Psoas muscle (tissue), 8 donors: Measurements from ENCODE around the gene SLC25A29. TPM values are rescaled to one million over a fixed set of nuclear protein-coding genes. Genes with fewer than 3 reads are reported as not detected.
"Not testable (repeated sequence)": the region's sequence is repeated elsewhere in the genome, so short reads cannot be mapped to it uniquely, and the experiment has no call there.

Source experiments
- ATAC-seq, 4 donors: fragments of 200-7000 bp; cut with Tn5 transposase; one replicate each; pipeline ENCODE4 v1.9.1; 2020; ENCODE audit warnings: moderate library complexity in 3 of 4, mild to moderate bottlenecking in 2 of 4
- DNase-seq, 2 donors: peaks; one replicate each; pipeline ENCODE4 v3.0.0-alpha.2; 2020
- H3K27ac ChIP-seq: fragments of 200-600 bp; one replicate; pipeline ENCODE4 v1.8.0; 2022
- H3K27me3 ChIP-seq, 3 donors: fragments of 200-600 bp in 1 of 3; one replicate each; pipeline versions ENCODE4 v1.6.1 to v1.8.0; 2013 to 2022; ENCODE audit warnings: low read length in 2 of 3, mild to moderate bottlenecking in 2 of 3, moderate library complexity in 1 of 3; ENCODE audit not compliant: insufficient read depth in 3 of 3
- H3K36me3 ChIP-seq, 2 donors: fragments of 200-600 bp in 1 of 2; one replicate each; pipeline versions ENCODE4 v1.6.1 to v1.8.0; 2013 to 2022; ENCODE audit warnings: low read depth in 1 of 2, mild to moderate bottlenecking in 1 of 2, moderate library complexity in 1 of 2; ENCODE audit not compliant: insufficient read depth in 1 of 2
- H3K4me1 ChIP-seq: fragments of 200-600 bp; one replicate; pipeline ENCODE4 v1.8.0; 2022
- H3K4me3 ChIP-seq: fragments of 200-600 bp; one replicate; pipeline ENCODE4 v1.8.0; 2022; ENCODE audit warnings: mild to moderate bottlenecking
- H3K9me3 ChIP-seq: fragments of 200-600 bp; one replicate; pipeline ENCODE4 v1.8.0; 2022
- CTCF ChIP-seq: fragments of 200-600 bp; IDR thresholded peaks from one replicate; pipeline ENCODE4 v1.8.0; 2022; ENCODE audit warnings: antibody characterized with exemption
- WGBS, 3 donors: extraction: QIAGEN DNeasy Blood & Tissue Kit; methylation state at CpG; one replicate each; pipeline versions ENCODE4 v1.1.6 to v1.1.7; 2013; 5-methylcytosine and 5-hydroxymethylcytosine counted together
- intact Hi-C, 2 donors: fragments of 100-400 bp; cut with DNase I; formaldehyde crosslinking; loops; one replicate each; pipeline versions ENCODE4 v1.11.0 to v1.14.2; 2022
- polyA plus RNA-seq, 3 donors: library from polyadenylated mRNA; stranded (reverse); fragments of 200-250 nt; gene quantifications; one replicate each; pipeline ENCODE4 v1.2.3, GENCODE V29; 2013
- total RNA-seq, 4 donors: library from RNA; stranded (reverse); fragmentation: NEBNext Ultra II Directional in 2 of 4; extraction: Animal tissue kit (Norgen Biotek cat#: 25700) in 2 of 4; gene quantifications; one replicate each; pipeline versions ENCODE4 v1.2.1 to v1.2.4, GENCODE V29; 2021 to 2023
- donor health status: healthy with polysubstance abuse.
- donor health status: DM: no; HTN: no; CAD: no; lungs with moderate emphysema.
- donor health status: Bipolar disorder and iron deficiency.
- donor health status: healthy.
- donor health status: DM: yes; HTN: yes; CAD: no.
- donor health status: DM: no; HTN: no; CAD: no.
- donor health status: DM: no; HTN: no; CAD: no.
- donor health status: DM: yes; HTN: yes; CAD: no.

Gene SLC25A29
- total and polyA plus RNA-seq, 7 donors = 4.5 to 14.8 (median 6.7) TPM

GRCh38 chr14:100309028-100309737 lies 2.9 kb upstream of the SLC25A29 start:
- Histone ChIP-seq H3K36me3 (no peaks in the 10 kb centered on the region), H3K27me3 (no peaks in the 10 kb centered on the region), H3K9me3 (no peaks in the 10 kb centered on the region), H3K4me3 (no peak overlapping the region), H3K27ac (peak overlapping the region; percentile 38), H3K4me1 (peaks cover 34% of the 10 kb centered on the region)
- WGBS, 3 donors = 52 to 57% (median 53%) methylated on average over 8 of the region's 8 CpGs
- TF ChIP-seq CTCF = no peak
- DNase-seq = no peak
- ATAC-seq = no peak
- intact Hi-C loops = loop anchor here (5.0 kb wide), 3 partner anchors 67 to 72 kb away; partner anchors contain the start of genes WDR25 (in 1 of the 2) and YY1 (in 1 of the 2)

DNA sequence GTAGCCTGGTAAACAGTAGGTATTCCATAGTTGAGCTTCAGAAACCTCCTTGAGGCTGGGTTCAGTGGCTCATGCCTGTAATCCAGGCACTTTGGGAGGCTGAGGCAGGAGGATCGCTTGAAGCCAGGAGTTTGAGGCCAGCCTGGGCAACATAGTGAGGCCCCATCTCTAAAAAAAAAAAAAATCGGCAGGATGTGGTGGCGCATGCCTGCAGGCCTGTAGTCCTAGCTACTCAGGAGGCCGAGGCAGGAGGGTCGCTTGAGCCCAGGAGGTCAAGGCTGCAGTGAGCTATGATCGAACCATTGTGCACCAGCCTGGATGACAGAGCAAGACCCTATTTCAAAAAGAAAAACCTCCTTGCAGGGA lies 2.2 kb upstream of the SLC25A29 start:
- not testable (repeated sequence) for H3K27me3 ChIP-seq, DNase-seq, H3K36me3 ChIP-seq, H3K4me3 ChIP-seq, H3K9me3 ChIP-seq, ATAC-seq, H3K27ac ChIP-seq
- intact Hi-C loops = loop anchor here (5.0 kb wide), 3 partner anchors 66 to 71 kb away; partner anchors contain the start of genes WDR25 (in 1 of the 2) and YY1 (in 1 of the 2)
- H3K4me1 ChIP-seq = peaks cover 27% of the 10 kb centered on the region
- WGBS, 3 donors = 82 to 87% (median 86%) methylated on average over 6 of the region's 6 CpGs

GRCh38 chr14:100307766-100308426 lies 1.7 kb upstream of the SLC25A29 start:
- no peak for TF ChIP-seq CTCF
- 87 to 93% (median 90%) methylated on average over 5 of the region's 5 CpGs for WGBS, 3 donors
- Histone ChIP-seq H3K9me3 (no peaks in the 10 kb centered on the region), H3K36me3 (no peaks in the 10 kb centered on the region), H3K4me3 (peak overlapping the region; percentile 95), H3K27ac (peak overlapping the region; percentile 82), H3K4me1 (peaks cover 26% of the 10 kb centered on the region), H3K27me3 (no peaks in the 10 kb centered on the region)
- no peak for ATAC-seq
- intact Hi-C loops = loop anchor here (5.0 kb wide), 3 partner anchors 66 to 71 kb away; partner anchors contain the start of genes WDR25 (in 1 of the 2) and YY1 (in 1 of the 2)
- no peak for DNase-seq

GRCh38 chr14:100306998-100307765 lies 938 bp upstream of the SLC25A29 start:
- H3K9me3 ChIP-seq = no peaks in the 10 kb centered on the region
- WGBS, 3 donors = 6 to 9% (median 7%) methylated on average over 37 to 49 of the region's 49 CpGs
- TF ChIP-seq CTCF = no peak
- H3K4me1 ChIP-seq = peaks cover 24% of the 10 kb centered on the region
- no peaks in the 10 kb centered on the region for H3K36me3 ChIP-seq
- H3K27me3 ChIP-seq = no peaks in the 10 kb centered on the region
- intact Hi-C loops = loop anchor here (5.0 kb wide), 3 partner anchors 65 to 70 kb away; partner anchors contain the start of genes WDR25 (in 1 of the 2) and YY1 (in 1 of the 2)
- H3K4me3 ChIP-seq = peak overlapping the region; percentile 95
- DNase-seq (peak in 1 of 2 donors; percentile 45), ATAC-seq (peak; percentile 33 to 61 (median 50))
- peak overlapping the region; percentile 82 for H3K27ac ChIP-seq
